Liver (tissue), 3 donors: ENCODE data around the gene FCHO2.

Experiments
- CTCF ChIP-seq: fragments of 150-350 bp; IDR thresholded peaks from 2 replicates; pipeline ENCODE4 v1.5.1; 2017; ENCODE audit warnings: improper control_type of control experiment, low read depth, low read length; ENCODE audit not compliant: missing input control
- FOXA1 ChIP-seq: IDR thresholded peaks from 2 replicates; pipeline ENCODE4 v1.6.1; 2016; ENCODE audit warnings: antibody characterized with exemption
- HNF4G ChIP-seq: IDR thresholded peaks from 2 replicates; pipeline ENCODE4 v1.6.1; 2016; ENCODE audit warnings: antibody characterized with exemption
- JUND ChIP-seq, 2 donors: IDR thresholded peaks; 2 replicates each; pipeline ENCODE4 v1.6.1; 2016; ENCODE audit warnings: antibody characterized with exemption in 2 of 2
- MAX ChIP-seq: IDR thresholded peaks from 2 replicates; pipeline ENCODE4 v1.6.1; 2016; ENCODE audit warnings: antibody characterized with exemption
- RAD21 ChIP-seq, 2 donors: IDR thresholded peaks; 2 replicates each; pipeline ENCODE4 v1.6.1; 2016; ENCODE audit warnings: antibody characterized with exemption in 2 of 2, mild to moderate bottlenecking in 2 of 2
- REST ChIP-seq: IDR thresholded peaks from 2 replicates; pipeline ENCODE4 v1.6.1; 2016; ENCODE audit warnings: antibody characterized with exemption, mild to moderate bottlenecking
- TAF1 ChIP-seq: conservative IDR thresholded peaks from 2 replicates; pipeline ENCODE4 v1.6.1; 2016; ENCODE audit warnings: antibody characterized with exemption, mild to moderate bottlenecking
- ZBTB33 ChIP-seq: IDR thresholded peaks from 2 replicates; pipeline ENCODE4 v1.6.1; 2016; ENCODE audit warnings: antibody characterized with exemption
- donor health status: healthy.
- donor health status: healthy.

GRCh38 chr5:72908664-72909063 is 47.2 kb upstream of the FCHO2 start:
- TF ChIP-seq ZBTB33 (no peak), CTCF (no peak), TAF1 (no peak), JUND (IDR thresholded peaks at IDR 0.05) (no peak), FOXA1 (no peak), HNF4G (no peak), RAD21 (IDR thresholded peaks at IDR 0.05) (no peak), MAX (no peak), REST (no peak)
